Activated T-helper 17 cell treated with anti-CD3 and anti-CD28 coated beads, Interleukin-2, amount 50 U/mL, for 72 hours (primary cell): ENCODE measurements around the gene P4HTM. TPM values are rescaled to one million over a fixed set of nuclear protein-coding genes. Genes with fewer than 3 reads are reported as not detected.

Experiments used
- ATAC-seq: fragments of 150-1000 bp; cut with Tn5 transposase; replicated peaks from 2 replicates; pipeline ENCODE4 v1.10.0; 2021; ENCODE audit warnings: mild to moderate bottlenecking, moderate library complexity
- H3K27ac Mint-ChIP-seq: one replicate; pipeline ENCODE4 v1.8.0; 2022; ENCODE audit warnings: mixed read lengths
- H3K27me3 Mint-ChIP-seq: one replicate; pipeline ENCODE4 v1.8.0; 2022; ENCODE audit warnings: mixed read lengths
- H3K36me3 Mint-ChIP-seq: one replicate; pipeline ENCODE4 v1.8.0; 2022; ENCODE audit warnings: low read depth, mild to moderate bottlenecking, mixed read lengths
- H3K4me1 Mint-ChIP-seq: one replicate; pipeline ENCODE4 v1.8.0; 2022; ENCODE audit warnings: mixed read lengths
- H3K4me3 Mint-ChIP-seq: one replicate; pipeline ENCODE4 v1.8.0; 2022; ENCODE audit warnings: mild to moderate bottlenecking, mixed read lengths
- H3K9me3 Mint-ChIP-seq: one replicate; pipeline ENCODE4 v1.8.0; 2022; ENCODE audit warnings: mixed read lengths
- total RNA-seq, 2 donors: library from RNA; stranded (reverse); gene quantifications; one replicate each; pipeline ENCODE4 v1.2.3, GENCODE V29; 2022

P4HTM gene
- total RNA-seq, 2 donors from 2014 or later, result 32.2 to 44.9 TPM

GRCh38 chr3:49021813-49022687 is 32.0 kb downstream of the P4HTM start, which contains the start of gene NDUFAF3:
Gene NDUFAF3, plus strand, starts transcription at chr3:49022121. Its CDS starts 24 bp downstream, at chr3:49022145.
- ATAC-seq, result peak; percentile 84
- Mint-ChIP-seq H3K4me3 (peak within 1 kb of the TSS; percentile 90), H3K27me3 (no peaks in the 10 kb centered on the region), H3K27ac (peak within 1 kb of the TSS; percentile 94), H3K36me3 (peaks cover 55% of the 10 kb centered on the region), H3K9me3 (no peaks in the 10 kb centered on the region), H3K4me1 (peaks cover 19% of the 10 kb centered on the region)

GRCh38 chr3:49022688-49023171 is 32.7 kb downstream of the P4HTM start:
- Mint-ChIP-seq H3K4me3 (peak overlapping the region; percentile 90), H3K27ac (peak overlapping the region; percentile 94), H3K9me3 (no peaks in the 10 kb centered on the region), H3K4me1 (peaks cover 23% of the 10 kb centered on the region), H3K27me3 (no peaks in the 10 kb centered on the region), H3K36me3 (peaks cover 62% of the 10 kb centered on the region)
- no peak for ATAC-seq

GRCh38 chr3:49023775-49024174 is 33.7 kb downstream of the P4HTM start:
- H3K4me1 Mint-ChIP-seq, result peaks cover 32% of the 10 kb centered on the region
- H3K27me3 Mint-ChIP-seq, result no peaks in the 10 kb centered on the region
- no peaks in the 10 kb centered on the region for H3K9me3 Mint-ChIP-seq
- H3K27ac Mint-ChIP-seq, result no peak overlapping the region
- ATAC-seq, result no peak
- peak overlapping the region; percentile 90 for H3K4me3 Mint-ChIP-seq
- H3K36me3 Mint-ChIP-seq, result peaks cover 73% of the 10 kb centered on the region

GRCh38 chr3:49024449-49024848 is 34.4 kb downstream of the P4HTM start:
- ATAC-seq, result no peak
- Mint-ChIP-seq H3K9me3 (no peaks in the 10 kb centered on the region), H3K36me3 (peaks cover 79% of the 10 kb centered on the region), H3K27me3 (no peaks in the 10 kb centered on the region), H3K27ac (no peak overlapping the region), H3K4me1 (peaks cover 32% of the 10 kb centered on the region), H3K4me3 (peak overlapping the region; percentile 90)

GRCh38 chr3:49025005-49025792 is 35.2 kb downstream of the P4HTM start:
- peaks cover 87% of the 10 kb centered on the region for H3K36me3 Mint-ChIP-seq
- H3K27me3 Mint-ChIP-seq, result no peaks in the 10 kb centered on the region
- H3K4me3 Mint-ChIP-seq, result peak overlapping the region; percentile 94
- H3K4me1 Mint-ChIP-seq, result peaks cover 32% of the 10 kb centered on the region
- no peaks in the 10 kb centered on the region for H3K9me3 Mint-ChIP-seq
- peak overlapping the region; percentile 77 for H3K27ac Mint-ChIP-seq
- no peak for ATAC-seq

- Mint-ChIP-seq H3K36me3 (peaks cover 94% of the 10 kb centered on the region), H3K27me3 (no peaks in the 10 kb centered on the region), H3K4me1 (peaks cover 32% of the 10 kb centered on the region), H3K27ac (peak overlapping the region; percentile 77), H3K9me3 (no peaks in the 10 kb centered on the region), H3K4me3 (peak overlapping the region; percentile 94)
- ATAC-seq, result no peak
Observed at GRCh38 chr3:49025793-49026520, 35.9 kb downstream of the P4HTM start.

GRCh38 chr3:49026536-49026935 is 36.5 kb downstream of the P4HTM start:
- H3K9me3 Mint-ChIP-seq, result no peaks in the 10 kb centered on the region
- ATAC-seq, result no peak
- peaks cover 32% of the 10 kb centered on the region for H3K4me1 Mint-ChIP-seq
- peaks cover 95% of the 10 kb centered on the region for H3K36me3 Mint-ChIP-seq
- H3K27ac Mint-ChIP-seq, result peak overlapping the region; percentile 96
- peak overlapping the region; percentile 94 for H3K4me3 Mint-ChIP-seq
- H3K27me3 Mint-ChIP-seq, result no peaks in the 10 kb centered on the region

- Mint-ChIP-seq H3K27ac (peak overlapping the region; percentile 96), H3K4me3 (peak overlapping the region; percentile 94), H3K36me3 (peaks cover 100% of the 10 kb centered on the region), H3K9me3 (no peaks in the 10 kb centered on the region), H3K4me1 (peaks cover 32% of the 10 kb centered on the region), H3K27me3 (no peaks in the 10 kb centered on the region)
- no peak for ATAC-seq
Observed at GRCh38 chr3:49027634-49028033, 37.6 kb downstream of the P4HTM start.

- no peak for ATAC-seq
- Mint-ChIP-seq H3K36me3 (peaks cover 100% of the 10 kb centered on the region), H3K27ac (peak overlapping the region; percentile 96), H3K27me3 (no peaks in the 10 kb centered on the region), H3K9me3 (no peaks in the 10 kb centered on the region), H3K4me1 (peaks cover 28% of the 10 kb centered on the region), H3K4me3 (peak overlapping the region; percentile 94)
Observed at GRCh38 chr3:49028298-49028672, 38.2 kb downstream of the P4HTM start.

- ATAC-seq, result peak; percentile 98
- H3K27ac Mint-ChIP-seq, result peak within 1 kb of the TSS; percentile 96
- peaks cover 27% of the 10 kb centered on the region for H3K4me1 Mint-ChIP-seq
- H3K27me3 Mint-ChIP-seq, result no peaks in the 10 kb centered on the region
- H3K9me3 Mint-ChIP-seq, result no peaks in the 10 kb centered on the region
- H3K36me3 Mint-ChIP-seq, result peaks cover 100% of the 10 kb centered on the region
- H3K4me3 Mint-ChIP-seq, result peak within 1 kb of the TSS; percentile 94
Observed at GRCh38 chr3:49028673-49029562, 38.9 kb downstream of the P4HTM start, which contains the start of gene IMPDH2. Gene IMPDH2, minus strand, starts transcription at chr3:49029398. Its CDS starts 48 bp downstream, at chr3:49029350.

GRCh38 chr3:49029563-49029884 is 39.5 kb downstream of the P4HTM start:
- peaks cover 100% of the 10 kb centered on the region for H3K36me3 Mint-ChIP-seq
- no peak for ATAC-seq
- H3K27me3 Mint-ChIP-seq, result no peaks in the 10 kb centered on the region
- H3K4me1 Mint-ChIP-seq, result peaks cover 27% of the 10 kb centered on the region
- peak overlapping the region; percentile 94 for H3K4me3 Mint-ChIP-seq
- H3K9me3 Mint-ChIP-seq, result no peaks in the 10 kb centered on the region
- peak overlapping the region; percentile 96 for H3K27ac Mint-ChIP-seq

- peaks cover 100% of the 10 kb centered on the region for H3K36me3 Mint-ChIP-seq
Observed at GRCh38 chr3:49030321-49030720, 40.3 kb downstream of the P4HTM start.

GRCh38 chr3:49032646-49033304 is 42.7 kb downstream of the P4HTM start:
- peaks cover 100% of the 10 kb centered on the region for H3K36me3 Mint-ChIP-seq

More at GRCh38 chr3:49030321-49030720, 40.3 kb downstream of the P4HTM start:
- H3K27me3 Mint-ChIP-seq, result no peaks in the 10 kb centered on the region
- H3K27ac Mint-ChIP-seq, result no peak overlapping the region
- no peak for ATAC-seq
- no peak overlapping the region for H3K4me3 Mint-ChIP-seq
- H3K9me3 Mint-ChIP-seq, result no peaks in the 10 kb centered on the region
- peaks cover 27% of the 10 kb centered on the region for H3K4me1 Mint-ChIP-seq

More at GRCh38 chr3:49032646-49033304, 42.7 kb downstream of the P4HTM start:
- no peaks in the 10 kb centered on the region for H3K27me3 Mint-ChIP-seq
- no peak for ATAC-seq
- H3K9me3 Mint-ChIP-seq, result no peaks in the 10 kb centered on the region
- peak overlapping the region; percentile 66 for H3K27ac Mint-ChIP-seq
- peaks cover 9% of the 10 kb centered on the region for H3K4me1 Mint-ChIP-seq
- H3K4me3 Mint-ChIP-seq, result no peak overlapping the region
